Kasumi-1 (cell line): ENCODE measurements around the gene KIAA1671.
"Not testable (repeated sequence)": the region's sequence is repeated elsewhere in the genome, so short reads cannot be mapped to it uniquely, and the experiment has no call there.

ENCODE experiments used
- DNase-seq, 2 experiments: peaks; one replicate each; lab custom pipeline; 2025; lab: John Stamatoyannopoulos, UW

The KIAA1671 gene

DNA sequence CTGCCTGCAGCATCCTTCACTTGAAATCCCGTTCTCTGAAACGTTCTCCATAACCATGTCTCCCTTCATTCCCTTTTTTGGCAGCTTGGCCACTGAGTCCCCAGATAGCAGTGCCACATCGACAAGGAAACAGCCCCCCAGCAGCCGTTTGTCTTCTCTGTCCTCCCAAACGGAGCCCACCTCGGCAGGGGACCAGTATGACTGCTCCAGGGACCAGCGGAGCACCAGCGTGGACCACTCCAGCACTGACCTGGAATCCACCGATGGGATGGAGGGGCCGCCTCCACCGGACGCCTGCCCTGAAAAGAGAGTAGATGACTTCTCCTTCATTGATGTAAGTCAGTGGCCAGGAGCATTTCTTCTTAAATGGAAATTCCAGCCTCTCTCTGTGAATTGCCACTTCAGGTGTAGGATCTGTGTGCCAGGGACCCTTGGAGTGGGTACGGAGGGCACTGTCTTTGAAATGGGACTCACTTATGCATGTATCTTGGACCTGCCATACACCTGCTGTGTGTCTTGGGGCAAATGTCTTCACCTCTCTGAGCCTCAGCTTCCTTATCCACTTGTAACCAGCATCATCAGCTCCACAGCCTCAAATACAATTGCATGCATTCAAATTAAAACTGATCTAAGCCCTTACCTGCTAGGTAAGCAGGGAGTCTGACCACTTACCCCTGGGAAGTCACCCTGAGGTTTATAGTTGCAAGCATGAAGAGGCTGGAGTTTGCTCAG, 221.8 kb downstream of the KIAA1671 start:
- no peak for DNase-seq

DNA sequence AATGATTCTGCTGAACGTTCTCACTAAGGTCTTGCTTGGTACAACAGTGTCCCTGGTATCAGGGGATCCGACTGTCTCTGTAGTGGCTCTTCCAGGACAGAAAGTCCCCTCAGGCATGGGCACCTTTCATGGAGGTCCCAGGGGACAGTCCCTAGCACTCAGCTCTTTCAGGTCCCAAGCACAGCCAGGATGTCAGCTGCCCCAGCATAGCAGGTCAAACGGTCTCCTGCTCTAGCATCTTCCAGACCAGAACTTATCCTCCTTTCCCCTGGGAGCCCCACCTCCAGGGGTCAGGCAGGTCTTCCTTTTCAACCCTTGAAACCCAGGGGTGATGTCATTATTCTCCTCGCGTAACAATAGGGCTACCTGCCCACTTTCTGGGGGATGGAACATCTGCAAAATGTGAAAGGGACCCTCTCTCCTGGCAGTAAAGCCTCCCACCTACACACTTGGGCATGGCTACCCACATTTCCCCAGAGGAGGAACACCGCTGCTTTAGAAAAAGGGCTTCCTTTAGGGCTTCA, 222.4 kb downstream of the KIAA1671 start:
- DNase-seq = no peak

DNA sequence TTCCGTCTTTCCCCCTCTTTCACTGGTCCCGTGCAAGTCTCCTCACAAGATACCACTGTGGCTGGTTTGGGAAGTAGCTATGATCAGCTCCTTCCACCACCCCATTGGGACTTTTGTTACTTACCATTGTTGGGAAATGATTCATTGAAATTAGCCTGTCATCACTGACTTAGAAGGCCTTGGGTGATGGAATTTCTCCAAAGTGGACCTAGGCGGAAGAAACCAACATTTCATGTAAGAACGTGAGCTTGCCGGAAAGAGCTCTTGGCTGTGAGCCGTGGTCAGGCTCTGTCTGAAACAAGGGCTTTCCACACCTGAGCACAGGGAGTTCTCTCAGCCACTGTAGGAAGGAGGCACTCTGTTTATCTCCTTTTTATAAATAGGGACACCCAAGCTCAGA, 223.7 kb downstream of the KIAA1671 start:
- DNase-seq = no peak

DNA sequence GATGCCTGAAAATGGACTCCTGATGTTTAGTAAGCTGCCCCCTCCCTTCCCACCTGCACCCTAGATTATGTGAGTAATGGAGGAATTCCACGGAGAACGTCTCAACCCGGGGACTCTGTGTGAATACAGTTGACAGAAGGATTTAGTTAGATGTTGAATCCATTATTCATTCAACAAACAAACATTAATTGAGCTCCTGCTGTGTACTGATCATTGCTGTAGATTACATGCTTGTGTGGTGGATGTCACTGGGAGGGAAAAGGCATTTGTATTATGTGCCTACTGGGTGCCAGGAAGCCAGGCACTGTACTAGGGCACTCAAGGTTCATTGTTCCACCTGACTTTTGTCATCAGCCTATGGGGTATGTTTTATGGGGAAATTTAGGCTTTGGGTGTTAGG, 224.3 kb downstream of the KIAA1671 start:
- no peak for DNase-seq

DNA sequence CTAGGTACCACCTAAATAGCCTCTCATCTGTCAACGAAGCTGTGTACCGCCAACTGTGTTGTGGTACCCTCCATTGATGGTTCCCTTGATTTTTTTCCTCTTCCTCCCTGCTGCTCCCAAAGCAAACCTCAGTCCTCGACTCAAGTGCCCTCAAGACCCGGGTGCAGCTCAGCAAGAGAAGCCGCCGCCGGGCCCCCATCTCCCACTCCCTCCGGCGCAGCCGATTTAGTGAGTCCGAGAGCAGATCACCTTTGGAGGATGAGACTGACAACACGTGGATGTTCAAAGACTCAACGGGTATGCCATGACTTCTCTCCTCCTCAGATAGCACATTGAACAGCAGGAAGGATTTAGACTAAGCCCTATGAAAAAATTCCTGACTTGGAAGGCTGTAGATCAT, 224.7 kb downstream of the KIAA1671 start:
- DNase-seq = no peak

DNA sequence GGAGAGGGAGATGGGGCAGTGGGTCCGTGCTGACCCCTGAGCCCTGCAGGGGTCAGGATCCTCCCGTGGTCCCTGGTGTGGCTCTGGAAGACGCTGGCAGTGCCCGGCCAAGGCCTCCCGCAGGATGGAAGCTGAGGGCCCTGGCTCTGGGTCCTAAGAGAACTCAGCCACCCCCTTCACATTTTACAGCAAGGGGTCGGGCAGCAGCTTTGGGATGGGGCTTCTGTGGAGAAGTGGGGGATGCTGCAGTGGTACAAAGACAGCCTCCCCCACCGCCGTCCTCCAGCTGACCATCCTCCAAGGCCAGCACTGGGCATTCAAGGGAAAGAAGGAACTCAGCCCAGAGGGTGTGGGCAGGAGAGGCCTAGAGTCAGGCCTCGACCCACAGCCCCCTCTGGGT, 225.4 kb downstream of the KIAA1671 start:
- no peak for DNase-seq

DNA sequence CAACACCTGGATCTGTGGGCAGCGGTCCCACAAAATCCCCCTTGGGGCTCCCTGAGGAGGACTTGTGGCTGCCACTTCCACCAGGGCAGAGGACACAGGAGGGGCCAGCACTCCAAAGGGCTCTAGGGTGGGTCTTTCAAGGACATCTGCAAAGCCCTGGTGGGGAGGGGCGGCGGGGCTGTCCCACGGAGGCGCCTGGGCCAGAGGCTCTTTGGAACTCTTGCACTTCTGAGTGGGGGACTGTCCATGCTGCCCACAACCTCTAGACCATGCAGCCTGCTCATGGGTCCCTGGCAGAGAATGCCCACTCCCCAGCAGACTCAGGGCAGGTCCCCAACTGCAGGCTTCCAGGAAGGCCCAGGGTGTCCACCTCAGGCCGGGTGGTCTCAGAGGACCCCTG, 225.8 kb downstream of the KIAA1671 start:
- DNase-seq = not testable (repeated sequence)

DNA sequence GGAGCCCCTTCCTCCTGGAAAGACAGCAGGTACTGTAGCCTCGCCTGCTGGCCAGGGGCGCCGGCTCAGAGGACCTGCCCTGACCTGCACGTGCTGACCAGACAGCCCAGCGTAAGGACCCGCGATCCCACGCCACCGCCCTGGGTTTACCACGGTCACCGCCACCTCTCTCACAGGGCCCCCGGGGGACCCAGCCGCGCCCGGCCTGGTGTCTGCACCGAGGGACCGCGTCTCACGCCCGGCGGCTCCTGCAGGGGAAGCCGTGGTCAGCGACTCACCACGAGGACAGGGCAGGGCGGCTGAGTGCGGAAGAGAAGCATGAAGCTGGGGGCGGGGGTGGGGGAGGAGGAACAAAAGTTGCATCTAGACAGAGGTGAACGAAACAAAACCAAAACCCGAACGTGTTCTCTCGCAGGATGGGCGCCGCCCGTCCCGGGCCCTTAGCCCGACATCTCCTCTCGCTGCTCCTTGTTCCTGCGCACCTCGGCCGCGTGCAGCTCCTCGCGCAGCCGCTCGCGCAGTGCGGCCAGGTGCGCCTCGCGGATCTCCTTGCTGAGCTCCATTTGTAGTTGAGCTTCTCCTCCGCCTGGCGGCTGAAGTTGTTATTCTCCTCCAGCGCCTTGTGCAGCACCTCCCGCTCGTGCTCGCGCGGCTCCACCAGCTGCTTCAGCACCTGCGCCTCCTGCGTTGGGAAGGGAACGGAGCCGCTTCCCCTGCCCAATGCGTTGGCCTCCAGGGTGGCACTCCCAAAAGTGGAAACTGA, 226.5 kb downstream of the KIAA1671 start:
- DNase-seq = not testable (repeated sequence)

DNA sequence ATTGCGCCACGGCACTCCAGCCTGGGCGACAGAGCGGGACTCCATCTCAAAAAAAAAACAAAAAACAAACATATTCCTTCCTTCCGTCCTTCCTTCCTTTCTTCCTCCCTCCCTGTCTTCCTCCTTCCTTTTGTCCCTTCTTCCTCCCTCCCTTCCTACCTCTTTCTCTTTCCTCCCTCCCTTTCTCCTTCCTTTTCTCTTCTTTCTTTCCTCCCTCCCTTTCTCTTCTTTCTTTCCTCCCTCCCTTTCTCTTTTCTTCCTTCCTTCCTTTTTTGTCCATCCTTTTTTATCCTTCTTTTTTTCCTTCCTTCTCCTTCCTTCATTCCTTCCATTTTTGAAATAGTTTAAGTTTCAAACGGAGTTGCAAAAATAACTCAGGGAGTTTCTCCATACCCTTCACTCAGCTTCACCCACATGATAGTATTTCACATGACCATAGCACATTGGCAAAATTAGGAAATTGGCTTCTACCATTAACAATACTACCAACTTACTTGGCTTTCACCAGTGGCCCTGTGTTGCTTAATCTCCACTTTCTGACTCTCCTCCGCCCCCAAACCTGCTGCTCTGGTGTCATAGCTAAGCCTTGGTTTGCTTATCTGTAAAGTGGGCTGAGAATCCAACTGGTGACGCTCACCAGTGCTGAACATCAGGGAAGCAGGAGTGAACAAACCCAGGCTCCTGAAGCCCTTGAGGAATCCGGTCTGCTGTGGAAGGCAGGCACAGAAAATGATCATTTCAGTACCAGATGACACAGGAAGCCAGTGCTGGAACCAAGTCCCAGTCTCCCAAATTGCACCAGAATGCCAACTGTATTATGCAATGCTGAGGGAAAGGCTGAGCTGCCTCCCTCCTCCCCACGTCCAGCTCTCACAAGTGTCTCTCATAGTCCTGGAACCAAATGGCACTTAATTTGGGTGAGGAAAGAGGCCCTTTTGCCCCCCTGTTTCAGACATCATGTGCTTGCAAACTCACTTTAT, 229.9 kb downstream of the KIAA1671 start:
- DNase-seq = no peak

DNA sequence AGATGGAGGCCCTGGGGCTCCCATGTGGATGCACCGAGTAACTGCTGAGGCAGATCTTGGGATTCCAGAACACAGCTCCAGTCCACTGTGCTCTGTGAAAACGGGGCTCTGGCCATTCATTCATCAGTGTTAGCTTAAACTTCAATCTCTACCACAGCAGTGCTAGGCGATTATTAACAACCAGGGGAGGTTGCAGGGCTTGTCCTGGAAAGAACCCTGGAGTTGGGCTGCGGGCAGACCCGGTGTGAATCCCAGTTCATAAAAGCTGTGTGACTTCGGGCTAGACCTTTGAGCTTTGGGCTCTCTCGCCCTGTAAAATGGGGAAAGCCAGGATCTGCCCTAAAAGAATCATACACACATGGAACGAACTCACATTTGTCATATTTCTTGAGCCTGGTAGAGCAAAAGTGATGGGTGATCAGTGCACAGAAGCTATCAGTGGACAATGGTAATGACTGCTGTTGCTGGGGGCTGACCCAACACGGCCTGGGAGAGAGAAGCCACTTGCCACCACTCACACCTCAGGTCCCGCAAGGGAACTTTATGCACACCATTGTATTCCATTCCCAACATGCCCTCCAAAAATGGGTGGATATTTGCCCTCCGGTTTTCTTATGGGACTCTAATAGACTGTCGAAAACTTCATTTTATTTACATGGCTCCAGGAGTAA, 231.6 kb downstream of the KIAA1671 start:
- DNase-seq = no peak

DNA sequence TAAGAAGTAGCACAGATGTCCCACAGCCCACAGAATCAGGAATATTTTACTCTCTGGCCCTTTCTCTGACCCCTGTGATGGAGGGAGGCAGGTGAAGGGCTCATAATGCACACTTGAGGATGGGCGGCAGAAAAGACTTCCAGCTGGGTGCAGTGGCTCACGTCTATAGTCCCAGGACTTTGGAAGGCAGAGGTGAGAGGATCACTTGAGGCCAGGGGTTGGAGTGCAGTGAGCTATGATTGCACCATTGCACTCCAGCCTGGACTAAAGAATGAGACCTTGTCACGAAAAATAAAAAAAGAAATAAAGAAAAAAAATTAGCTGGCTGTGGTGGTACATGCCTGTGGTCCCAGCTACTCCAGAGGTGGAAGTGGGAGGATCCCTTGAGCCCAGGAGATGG, 233.6 kb downstream of the KIAA1671 start:
- DNase-seq = no peak

DNA sequence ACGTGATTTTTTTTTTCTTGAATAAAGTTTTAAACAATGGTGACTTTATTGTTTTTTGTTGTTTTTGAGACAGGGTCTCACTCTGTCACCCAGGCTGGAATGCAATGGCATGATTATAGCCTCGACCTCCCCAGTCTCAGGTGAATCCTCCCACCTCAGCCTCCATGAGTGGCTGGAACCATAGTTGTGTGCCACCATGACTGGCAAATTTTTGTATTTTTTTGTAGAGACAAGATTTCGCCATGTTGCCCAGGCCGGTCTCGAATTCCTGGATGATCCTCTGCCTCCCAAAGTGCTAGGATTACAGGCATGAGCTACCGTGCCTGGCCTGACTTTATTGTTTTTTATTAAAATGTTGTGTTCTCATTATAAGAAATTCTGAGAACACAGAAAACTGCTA, 235.0 kb downstream of the KIAA1671 start:
- DNase-seq = no peak

DNA sequence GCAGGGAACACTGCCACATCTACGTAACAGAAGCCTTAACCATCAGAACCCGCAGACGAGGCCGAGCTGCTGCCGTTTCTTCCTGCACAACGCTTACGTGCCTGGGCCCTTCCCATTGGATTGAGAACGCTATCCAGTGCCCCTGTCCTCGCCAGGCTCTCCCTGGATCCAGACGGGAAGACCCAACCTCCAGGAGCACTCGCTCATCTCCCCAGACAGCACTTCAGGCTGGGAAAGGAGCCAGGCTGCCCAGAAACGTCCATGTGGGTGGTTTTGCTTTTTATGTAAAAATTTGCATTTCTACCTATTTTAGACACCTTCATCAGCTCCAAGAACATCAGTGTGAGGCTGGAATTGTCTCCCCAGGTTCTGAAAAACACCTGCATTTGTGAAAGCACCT, 239.9 kb downstream of the KIAA1671 start:
- DNase-seq = no peak

DNA sequence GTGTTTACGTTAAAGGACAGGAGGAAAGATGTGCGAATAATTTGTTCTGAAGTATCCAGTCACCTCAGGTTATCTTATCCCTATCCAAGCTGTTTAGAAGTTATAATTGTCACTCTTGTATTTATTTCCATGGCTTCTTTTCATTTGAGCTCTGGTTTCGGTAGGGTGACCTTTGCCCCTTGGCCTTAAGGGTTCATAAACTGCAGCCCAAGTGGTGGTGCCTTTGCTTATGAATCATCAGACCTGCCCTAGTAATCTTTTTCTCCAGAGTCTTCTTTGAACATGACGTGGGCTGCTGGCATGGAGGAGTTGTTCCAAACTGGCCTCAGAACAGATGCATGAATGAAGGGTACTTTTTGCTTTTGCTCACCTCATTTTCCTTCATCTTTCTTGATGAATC, 240.6 kb downstream of the KIAA1671 start:
- DNase-seq = no peak

DNA sequence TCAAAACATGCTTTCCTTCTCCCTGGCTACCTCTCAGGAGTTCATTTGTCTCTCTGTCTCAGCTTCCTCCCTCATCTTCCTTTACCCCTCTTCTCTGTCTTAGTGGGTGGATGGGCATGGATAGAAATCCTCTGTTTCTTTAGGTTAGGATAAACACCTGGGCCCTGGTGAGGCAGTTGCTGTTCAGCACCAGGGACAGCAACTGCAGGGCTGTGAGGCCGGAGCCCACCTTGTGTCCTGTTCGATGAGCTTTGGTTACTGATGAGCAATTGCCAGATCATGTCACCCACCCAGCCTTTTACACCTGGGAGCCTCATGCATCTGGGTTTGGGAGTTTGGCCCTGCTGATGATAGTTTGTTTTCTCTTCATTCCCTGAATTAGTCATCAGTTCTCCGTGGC, 241.0 kb downstream of the KIAA1671 start:
- no peak for DNase-seq

DNA sequence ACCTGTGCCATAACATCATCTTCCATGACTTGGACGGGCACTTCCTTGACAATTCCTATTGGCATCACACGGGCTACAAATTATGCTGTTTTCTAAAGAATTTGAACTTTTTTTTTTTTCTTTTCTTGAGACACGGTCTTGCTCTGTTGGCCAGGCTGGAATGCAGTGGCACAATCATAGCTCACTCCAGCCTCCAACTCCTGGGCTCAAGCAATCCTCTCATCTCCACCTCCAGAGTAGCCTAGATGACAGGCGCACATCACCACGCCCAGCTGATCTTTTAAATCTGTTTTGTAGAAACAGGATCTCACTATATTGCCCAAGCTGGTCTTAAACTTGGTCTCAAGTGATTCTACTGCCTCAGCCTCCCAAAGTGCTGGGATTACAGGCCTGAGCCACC, 243.8 kb downstream of the KIAA1671 start:
- no peak for DNase-seq

DNA sequence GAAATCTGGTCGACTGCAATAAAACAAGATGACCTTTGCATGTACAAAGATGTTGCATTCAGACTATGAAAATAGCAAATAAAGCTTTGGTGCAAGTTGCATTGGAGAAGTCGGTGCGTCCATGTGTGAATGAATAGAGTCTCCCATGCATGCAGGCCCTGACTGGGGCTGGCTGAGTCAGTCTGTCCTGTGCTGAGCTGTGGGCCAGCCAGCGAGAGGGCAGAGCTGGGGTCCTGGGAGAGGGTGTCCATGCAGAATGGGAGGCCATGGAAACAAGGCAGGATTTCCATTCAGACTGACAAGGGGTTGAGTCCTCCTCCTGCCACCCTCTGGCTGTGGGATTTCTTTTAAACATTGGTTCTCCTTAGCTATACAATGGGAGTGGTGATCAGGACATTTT, 244.8 kb downstream of the KIAA1671 start:
- DNase-seq = no peak

DNA sequence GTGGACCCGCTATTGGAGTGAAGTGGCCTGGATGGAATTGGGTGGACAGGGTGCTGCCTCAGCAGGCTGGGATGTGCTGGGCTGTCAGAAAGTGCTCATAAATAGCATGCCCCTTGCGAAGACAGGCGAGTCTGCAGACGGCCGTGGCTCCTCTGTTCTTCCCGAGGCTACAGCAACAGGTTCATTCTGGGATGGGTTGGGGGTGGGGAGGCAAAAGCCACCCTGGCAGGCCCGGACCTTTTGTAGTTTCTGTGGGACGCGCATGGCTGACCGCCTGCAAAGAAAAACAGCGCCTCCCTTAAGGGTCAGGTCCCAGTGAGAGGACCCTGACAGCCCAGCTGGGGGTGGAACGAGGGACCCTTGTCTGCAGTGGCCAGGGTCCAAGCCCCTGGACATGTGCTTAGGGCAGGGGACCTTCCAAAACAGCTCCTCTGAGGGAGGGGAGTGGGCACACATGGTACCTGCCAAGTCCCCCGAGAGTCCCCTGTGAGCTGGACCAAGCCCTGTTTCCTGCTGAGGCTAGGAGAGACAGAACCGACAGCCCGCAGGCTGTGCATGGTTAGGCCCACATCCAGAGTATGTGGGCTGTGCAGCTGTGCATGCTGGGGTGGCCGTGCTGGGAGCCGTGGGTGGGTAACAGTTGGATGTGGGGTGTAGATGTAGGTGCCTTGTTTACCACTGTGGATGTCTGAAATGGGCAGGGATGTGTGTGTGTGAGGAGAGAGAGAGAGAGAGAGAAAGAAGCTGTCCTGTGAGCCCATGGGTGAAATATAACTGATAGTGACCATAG, 247.4 kb downstream of the KIAA1671 start, which contains the start of gene CRYBB3:
Gene CRYBB3, plus strand, starts transcription at position 128 of the 790 bp plus-strand sequence. CDS start 1,539 bp downstream, outside the sequence.
- DNase-seq = no peak

DNA sequence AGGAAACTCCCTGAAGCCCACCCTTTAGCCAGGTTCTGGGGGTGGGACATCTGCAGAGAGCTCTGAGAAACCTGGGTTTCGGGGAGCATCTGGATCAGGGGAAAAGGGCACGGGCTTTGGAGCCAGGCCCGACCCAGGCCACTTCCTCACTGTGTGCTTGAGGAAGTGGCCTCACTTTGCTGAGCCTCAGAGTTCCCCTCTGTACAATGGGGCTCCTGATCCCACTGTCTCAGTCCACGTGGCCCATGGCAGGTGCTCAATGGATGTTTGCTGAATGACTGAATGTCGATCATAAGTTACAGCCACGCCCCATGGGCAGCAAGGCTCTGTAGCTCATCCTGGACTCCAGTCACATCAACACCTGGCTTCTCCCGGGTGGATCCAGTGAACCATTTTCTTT, 248.5 kb downstream of the KIAA1671 start:
- no peak for DNase-seq

DNA sequence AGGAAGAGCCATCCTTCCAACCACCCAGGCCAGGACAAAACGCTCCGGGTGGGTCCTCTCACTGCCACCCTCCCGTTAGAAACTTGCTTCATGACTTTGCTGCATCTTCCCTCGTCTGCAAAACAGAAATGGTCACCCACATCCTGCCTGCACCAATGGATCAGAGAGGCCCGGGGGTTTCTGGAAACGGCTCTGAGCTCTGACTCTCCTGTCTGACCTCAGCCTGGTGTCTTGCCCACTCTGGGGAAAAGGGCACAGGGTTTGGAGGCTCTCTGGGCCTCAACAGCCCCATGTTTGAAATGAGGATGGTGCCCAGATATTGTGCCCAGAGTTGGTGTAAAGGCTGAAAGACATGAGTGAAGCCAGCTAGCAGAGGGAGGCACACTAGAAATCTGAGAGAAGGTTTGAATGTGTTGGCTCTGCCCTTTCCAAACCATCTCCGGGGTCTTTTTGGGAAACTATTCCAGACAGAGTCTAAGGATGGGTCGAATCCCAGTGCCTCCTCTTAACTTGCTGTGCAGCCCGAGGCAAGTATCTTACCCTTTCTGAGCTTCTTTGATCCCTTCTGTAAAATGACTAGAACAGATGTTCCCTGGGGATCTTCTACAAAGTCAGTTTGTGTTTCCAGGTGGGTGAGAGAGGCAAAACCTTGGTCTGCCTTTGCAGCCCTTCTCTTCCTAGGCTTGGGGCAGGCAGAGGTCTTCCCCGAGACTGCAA, 249.2 kb downstream of the KIAA1671 start:
- DNase-seq = no peak
